NCI-H1092 treated with DMSO at 0.1 percent for 48 hours (cell line): ENCODE measurements around the gene MPRIP.

ENCODE experiments used
- DNase-seq: peaks from one replicate; lab custom pipeline; 2025; lab: John Stamatoyannopoulos, UW

MPRIP gene

DNA sequence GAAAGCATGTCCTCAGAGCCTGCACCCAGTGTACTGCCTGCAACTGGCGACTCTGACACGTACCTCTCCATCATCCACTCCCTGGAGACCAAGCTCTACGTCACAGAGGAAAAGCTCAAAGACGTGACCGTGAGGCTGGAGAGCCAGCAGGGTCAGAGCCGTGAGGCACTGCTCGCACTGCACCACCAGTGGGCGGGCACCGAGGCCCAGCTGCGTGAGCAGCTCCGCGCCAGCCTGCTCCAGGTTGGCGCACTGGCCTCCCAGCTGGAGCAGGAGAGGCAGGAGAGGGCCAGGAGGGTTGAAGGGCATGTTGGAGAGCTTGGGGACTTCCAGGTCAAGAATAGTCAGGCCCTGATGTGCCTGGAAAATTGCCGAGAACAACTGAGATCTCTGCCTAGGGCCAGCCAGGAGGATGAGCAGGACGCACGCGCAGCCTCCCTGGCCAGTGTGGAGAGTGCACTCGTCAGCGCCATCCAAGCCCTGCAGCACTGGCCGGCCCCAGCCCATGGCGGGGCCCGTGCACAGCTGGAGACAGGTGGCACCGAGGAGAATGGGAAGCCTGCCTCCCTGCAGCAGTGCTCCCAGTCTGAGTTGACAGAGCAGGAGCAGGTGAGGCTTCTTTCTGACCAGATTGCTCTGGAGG, 123.5 kb downstream of the MPRIP start:
- DNase-seq: no peak

DNA sequence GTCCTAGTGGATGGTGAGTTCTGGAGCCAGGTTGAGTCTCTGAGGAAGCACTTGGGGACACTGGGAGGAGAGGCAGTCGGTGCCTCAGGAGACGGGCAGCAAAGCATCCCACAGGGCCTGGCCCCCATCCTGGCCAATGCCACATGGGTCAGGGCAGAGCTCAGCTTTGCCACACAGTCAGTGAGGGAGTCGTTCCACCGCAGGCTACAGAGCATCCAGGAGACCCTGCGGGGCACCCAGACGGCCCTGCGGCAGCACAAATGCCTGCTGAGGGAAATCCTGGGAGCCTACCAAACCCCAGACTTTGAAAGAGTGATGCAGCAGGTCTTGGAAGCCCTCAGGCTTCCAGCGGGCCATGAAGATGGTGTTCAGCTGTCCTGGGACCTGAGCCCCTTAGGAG, 124.2 kb downstream of the MPRIP start:
- DNase-seq: no peak

DNA sequence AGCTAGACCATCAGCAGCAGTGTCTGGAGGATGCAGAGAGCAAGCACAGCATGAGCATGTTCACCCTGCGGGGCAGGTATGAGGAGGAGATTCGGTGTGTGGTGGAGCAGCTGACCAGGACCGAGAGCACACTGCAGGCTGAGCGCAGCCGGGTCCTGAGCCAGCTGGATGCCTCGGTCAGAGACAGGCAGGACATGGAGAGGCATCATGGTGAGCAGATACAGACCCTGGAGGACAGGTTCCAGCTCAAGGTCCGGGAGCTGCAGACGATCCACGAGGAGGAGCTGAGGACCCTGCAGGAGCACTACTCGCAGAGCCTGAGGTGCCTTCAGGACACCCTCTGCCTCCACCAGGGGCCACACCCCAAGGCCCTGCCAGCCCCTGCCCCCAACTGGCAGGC, 125.1 kb downstream of the MPRIP start:
- DNase-seq: no peak

- no peak for DNase-seq
Measured at GRCh38 chr17:17167986-17168385, 125.7 kb downstream of the MPRIP start.

DNA sequence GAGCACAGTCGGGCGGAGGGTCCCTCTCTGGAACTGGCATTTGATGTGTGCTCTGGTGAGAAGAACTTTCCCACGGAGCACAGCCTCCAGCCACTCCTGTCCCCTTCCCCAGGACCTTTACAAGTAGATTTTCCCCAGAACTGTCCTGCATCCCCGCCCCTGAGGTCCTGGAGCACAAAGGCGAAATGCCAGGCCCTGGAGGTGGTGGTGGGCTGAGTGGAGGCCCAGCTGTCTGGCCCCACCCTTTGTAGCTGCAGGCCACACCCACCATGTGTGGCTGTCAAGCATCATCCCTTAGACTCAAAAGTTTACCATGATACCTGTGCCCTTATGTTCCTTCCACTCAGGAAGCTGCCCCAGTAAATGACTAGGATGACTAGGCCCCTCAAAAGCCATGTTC, 126.1 kb downstream of the MPRIP start:
- DNase-seq: no peak

GRCh38 chr17:17169396-17169795, 127.1 kb downstream of the MPRIP start:
- DNase-seq: no peak

DNA sequence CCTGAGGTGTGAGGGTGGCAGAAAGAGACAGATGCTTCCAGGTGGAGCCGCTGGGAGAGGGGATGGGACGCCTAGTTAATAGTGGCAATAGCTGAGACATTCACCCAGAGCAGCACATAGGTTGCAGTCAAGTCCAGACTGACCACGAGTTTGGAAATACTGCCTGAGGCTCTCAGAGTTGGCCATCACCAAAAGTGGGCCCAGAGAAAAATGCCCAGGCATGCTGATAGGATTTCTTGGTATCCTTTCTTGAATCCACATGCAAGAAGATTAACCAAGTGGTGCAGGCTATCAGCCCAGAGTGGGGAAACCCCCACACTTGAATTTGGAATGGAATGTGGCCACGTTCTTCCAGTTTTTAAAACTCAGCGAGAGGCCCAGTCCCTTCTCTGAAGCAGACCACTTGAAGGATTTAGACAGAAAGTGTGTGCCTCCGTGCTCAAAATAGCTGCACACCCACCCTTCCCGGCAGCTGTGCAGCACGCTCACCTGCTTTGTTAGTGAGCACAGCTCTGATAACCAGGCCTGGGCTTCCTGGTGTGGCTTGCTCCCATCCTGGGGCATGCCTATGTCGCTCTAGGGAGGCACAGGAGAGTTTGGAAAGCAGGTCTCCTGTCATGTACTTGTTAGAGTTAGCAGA, 128.2 kb downstream of the MPRIP start:
- no peak for DNase-seq

GRCh38 chr17:17171186-17171585, 128.9 kb downstream of the MPRIP start:
- no peak for DNase-seq

DNA sequence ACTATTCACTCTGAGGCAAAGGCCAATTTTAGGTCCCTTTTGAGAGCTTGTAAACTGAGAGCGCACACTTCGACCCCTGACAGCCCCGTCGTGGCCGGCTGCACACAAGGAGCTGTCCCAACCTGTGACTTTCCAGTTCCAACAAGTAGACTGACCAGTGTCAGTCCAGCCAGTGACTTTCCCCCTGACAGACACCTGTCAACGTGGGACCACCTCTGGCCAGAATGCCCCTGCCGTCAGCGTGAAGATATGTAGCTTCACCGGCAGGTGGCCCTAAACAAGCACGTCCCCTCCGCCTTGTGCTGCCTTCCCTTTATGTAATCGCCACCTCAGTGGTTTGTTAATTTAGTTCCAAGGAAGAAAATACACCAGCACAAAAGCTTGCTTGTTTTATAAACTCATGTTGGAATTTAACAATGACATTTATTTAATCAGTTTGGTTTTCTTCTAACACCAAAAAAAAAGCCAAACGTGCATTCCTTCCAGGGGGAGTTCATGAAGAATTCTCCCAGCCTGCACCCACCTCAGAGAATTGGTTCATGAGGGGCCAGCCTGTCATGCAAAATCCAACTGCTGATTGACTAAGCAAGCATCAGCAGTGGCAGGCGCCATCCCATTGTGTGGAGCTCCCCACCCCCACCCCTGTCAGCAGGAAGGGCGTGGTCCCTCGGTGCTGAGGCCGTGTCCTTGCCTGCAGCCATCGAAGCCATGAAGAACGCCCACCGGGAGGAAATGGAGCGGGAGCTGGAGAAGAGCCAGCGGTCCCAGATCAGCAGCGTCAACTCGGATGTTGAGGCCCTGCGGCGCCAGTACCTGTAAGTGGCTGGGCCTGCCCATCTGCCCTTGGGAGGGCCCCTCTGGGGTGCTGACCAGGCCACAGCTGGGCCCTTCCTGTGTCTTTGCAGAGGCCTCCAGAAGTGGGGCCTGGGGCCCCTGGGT, 130.0 kb downstream of the MPRIP start:
- no peak for DNase-seq

DNA sequence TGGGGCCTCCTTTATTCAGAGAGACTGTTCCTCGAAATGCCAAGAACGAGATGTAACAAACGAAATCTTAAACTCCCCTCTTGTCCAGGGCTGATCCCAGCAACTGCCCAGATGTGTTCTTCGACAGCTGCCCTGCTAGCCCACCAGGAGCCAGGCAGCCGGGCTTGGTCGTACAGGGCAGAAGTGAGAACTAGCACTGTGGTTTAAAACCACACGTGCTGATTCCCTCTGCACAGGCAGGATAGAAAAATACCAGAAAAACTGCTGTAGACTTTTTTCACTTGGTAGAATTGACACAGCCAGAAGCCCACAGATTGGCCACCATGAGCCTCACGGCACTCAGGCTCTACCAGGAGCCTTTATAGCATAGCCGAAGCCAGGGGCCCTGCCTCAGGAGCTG, 130.7 kb downstream of the MPRIP start:
- DNase-seq: no peak

GRCh38 chr17:17173921-17174320, 131.7 kb downstream of the MPRIP start:
- DNase-seq: no peak

DNA sequence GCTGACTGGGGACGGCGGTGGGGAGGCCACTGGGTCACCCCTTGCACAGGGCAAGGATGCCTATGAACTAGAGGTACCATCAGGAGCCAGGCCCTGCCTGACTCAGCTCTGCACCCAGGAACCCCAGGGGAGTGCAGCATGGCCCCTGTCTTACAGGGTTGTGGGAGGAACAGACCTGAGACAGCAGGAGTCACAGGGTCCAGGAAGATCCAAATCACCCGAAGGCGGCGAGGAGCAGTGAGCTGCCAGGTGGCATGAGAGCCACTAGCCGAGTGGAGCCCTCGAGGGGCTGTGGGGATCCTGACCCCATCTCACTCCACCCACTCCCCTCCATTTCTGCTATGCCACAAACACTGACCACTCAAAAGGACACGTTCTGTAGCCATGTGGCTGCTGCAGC, 133.1 kb downstream of the MPRIP start:
- DNase-seq: no peak

DNA sequence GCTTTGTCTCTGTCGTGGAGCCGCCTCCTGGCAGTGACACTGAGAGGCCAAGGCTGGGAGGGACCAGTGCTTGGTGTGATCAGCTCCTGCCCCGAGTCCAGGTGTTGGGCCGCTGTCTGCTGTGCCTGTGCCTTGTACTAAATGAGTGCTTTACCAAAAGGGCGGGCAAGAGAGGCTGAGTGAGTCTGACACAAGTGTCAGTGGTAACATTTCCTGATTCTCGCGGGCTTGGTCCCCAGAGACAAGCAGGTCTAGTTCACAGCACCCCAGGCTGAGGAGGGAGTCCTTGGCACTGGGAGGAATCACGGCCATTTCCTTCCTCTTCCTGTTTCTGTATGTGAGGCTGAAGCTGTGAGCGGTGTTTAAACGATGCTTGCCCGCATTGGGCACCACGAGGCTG, 133.7 kb downstream of the MPRIP start:
- DNase-seq: no peak

GRCh38 chr17:17176341-17176740, 134.1 kb downstream of the MPRIP start:
- DNase-seq: no peak

GRCh38 chr17:17177176-17177575, 134.9 kb downstream of the MPRIP start:
- DNase-seq: no peak

GRCh38 chr17:17179371-17179827, 137.1 kb downstream of the MPRIP start:
- DNase-seq: no peak

- DNase-seq: no peak
Measured at GRCh38 chr17:17180141-17180603, 137.9 kb downstream of the MPRIP start.

DNA sequence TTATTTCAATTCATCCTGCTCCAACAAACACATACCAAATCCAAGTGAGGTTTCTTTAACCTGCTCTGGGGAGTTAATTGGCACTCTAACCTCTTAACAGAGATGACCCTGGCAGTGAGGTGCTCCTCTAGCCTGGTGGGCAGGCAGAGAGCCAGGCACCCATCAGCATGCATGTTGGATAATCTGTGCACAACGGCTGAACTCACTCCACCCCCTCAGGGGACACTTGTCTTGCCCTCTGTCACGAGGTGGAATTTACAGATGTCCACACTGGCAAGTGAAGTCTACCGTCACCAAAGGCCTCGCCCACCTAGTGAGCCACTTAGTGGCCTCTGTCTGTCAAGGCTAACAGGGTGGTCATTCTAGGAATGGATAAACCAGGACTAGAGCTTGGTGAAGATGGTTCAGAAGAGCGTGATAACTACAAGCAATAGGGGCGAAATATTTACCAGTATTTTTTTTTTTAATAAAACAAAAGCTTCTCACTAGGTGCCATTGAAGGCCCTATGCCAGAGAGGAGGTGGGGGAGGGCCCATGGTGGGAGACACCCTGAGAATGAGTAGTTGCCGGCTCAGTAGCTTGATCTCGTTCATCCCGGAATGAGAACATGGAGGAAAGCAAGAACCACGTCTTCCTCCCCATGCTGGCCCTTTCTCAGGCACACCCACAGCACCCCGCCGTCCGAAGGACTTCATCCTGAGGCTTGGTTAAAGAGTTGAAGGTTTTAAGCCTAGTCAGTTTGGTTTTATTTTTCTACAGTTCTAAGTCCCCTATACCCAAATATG, 138.7 kb downstream of the MPRIP start:
- DNase-seq: no peak

DNA sequence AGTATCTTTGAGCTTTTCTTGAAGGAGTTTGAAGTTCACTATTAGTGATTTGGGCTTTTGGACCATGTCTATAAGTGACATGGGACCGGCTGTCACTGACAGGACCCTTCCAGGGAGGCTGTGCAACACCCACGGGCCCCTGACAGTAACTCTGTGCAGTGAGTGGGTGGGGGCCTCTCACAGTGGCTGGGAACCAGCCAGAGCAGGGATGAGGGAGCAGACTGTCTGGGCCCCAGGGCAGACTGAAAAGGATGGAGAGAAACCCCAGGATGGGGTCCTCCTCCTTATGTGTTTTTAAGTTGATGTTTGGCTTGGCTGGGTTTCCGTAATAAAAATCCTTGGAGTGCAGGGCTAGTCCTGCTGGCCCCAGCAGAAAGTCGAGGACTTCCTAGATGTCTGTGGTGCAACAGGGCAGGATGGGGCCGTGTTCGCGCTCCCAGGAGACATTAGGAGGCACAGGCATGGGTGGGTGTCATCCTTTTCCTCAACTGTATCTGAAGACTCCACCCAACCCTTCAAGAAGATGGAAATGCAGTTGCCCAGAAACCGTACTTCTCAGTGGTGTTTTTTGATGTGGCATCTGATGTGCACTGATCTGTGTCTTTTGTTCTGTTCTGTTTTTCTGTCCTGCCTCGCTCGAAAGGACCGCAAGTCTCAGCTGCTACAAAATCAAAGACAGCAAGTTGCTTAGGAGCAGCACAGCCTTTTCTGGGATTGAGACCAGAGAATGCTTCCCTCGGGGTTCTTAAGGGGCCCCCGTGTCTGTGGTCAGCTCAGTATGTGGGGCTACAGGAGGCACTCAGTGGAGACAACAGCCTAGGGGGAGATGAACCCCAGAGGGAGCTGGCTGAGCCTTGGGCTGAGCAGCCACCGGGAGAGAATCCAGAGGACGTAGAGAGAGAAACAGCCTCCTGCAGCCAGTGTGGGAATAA, 139.7 kb downstream of the MPRIP start:
- DNase-seq: no peak

DNA sequence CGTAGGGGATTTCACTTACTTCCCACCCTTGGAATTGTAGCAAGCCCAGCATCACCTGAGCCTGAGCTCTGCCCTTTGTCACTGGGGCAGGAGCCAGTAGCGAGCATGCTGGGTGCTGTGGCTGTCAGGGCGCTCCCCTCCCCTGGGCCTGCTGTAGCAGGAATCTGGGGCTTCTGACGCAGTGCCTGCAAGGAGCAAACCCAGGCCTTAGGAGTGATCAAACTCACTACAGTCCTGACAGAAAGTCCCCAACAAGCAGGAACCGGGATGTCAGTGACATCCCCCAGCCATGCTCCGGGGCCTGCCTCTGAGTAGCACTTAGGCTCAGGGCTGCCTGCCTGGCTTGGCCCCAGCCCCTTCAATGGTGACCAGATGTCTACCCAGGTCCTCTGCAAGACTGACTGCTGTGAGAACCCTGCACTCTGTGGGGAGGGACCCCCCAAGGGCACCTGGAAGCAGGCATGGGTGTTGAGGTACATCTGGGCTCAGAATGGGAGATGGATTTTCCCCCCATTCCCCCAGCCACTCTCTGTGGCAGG, 140.4 kb downstream of the MPRIP start:
- DNase-seq: no peak

DNA sequence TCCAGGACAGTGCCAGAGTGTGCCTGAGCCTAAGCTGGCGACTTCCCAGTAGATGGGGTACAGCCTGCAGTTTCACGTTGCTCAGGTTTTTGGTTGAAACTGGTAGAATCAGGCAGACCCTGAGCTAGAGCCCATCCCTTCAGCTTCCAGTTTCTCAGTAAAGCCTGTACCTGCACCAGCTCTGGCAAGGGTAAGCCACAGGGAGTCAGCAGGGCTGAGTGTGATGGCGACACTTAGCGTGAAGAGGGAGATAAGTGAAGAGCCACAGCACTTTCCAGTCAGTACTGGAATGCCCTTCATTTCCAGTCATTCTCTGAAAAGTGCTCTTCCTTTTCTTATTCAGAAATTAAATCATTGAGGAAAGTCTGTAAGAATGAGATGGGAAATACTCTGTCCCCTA, 141.5 kb downstream of the MPRIP start:
- DNase-seq: no peak
